Thymus (tissue), 11 donors: ENCODE data around the gene FTSJ3. TPM values are rescaled to one million over a fixed set of nuclear protein-coding genes. Genes with fewer than 3 reads are reported as not detected.
A peak's percentile ranks its signal among the peaks of the same experiment; 100 is the strongest.
"Not testable (repeated sequence)": the region's sequence is repeated elsewhere in the genome, so short reads cannot be mapped to it uniquely, and the experiment has no call there.

ENCODE experiments used
- DNase-seq, 9 donors: peaks; one replicate each; pipeline ENCODE4 v3.0.0-alpha.2; 2013; ENCODE audit warnings: low spot score in 9 of 9, low read depth in 6 of 9, missing footprints in 1 of 9
- H3K27ac ChIP-seq, 2 donors: one replicate each; pipeline ENCODE4 v1.5.1; 2013; ENCODE audit warnings: control low read depth in 1 of 2, low read depth in 1 of 2, low read length in 1 of 2, mild to moderate bottlenecking in 1 of 2, moderate library complexity in 1 of 2
- H3K27me3 ChIP-seq, 2 donors: one replicate each; pipeline ENCODE4 v1.5.1; 2013; ENCODE audit warnings: low read length in 1 of 2; ENCODE audit not compliant: control insufficient read depth in 2 of 2, insufficient read depth in 1 of 2
- H3K36me3 ChIP-seq, 2 donors: one replicate each; pipeline ENCODE4 v1.5.1; 2013; ENCODE audit warnings: low read length in 1 of 2, mild to moderate bottlenecking in 1 of 2, moderate library complexity in 1 of 2; ENCODE audit not compliant: control insufficient read depth in 2 of 2, insufficient read depth in 2 of 2
- H3K4me1 ChIP-seq, 2 donors: one replicate each; pipeline ENCODE4 v1.5.1; 2013; ENCODE audit warnings: low read length in 2 of 2; ENCODE audit not compliant: control insufficient read depth in 2 of 2, insufficient read depth in 2 of 2
- H3K4me3 ChIP-seq, 2 donors: one replicate each; pipeline ENCODE4 v1.5.1; 2013; ENCODE audit warnings: low read length in 2 of 2, control low read depth in 1 of 2, mild to moderate bottlenecking in 1 of 2
- H3K9me3 ChIP-seq, 2 donors: one replicate each; pipeline ENCODE4 v1.5.1; 2013; ENCODE audit warnings: low read length in 1 of 2, mild to moderate bottlenecking in 1 of 2; ENCODE audit not compliant: control insufficient read depth in 2 of 2, insufficient read depth in 1 of 2
- WGBS: extraction: QIAGEN DNeasy Blood & Tissue Kit; methylation state at CpG from one replicate; pipeline ENCODE4 v1.1.7; 2013; 5-methylcytosine and 5-hydroxymethylcytosine counted together
- polyA plus RNA-seq: library from polyadenylated mRNA; stranded (reverse); fragments of 200-250 nt; gene quantifications from one replicate; pipeline ENCODE4 v1.2.3, GENCODE V29; 2013
- total RNA-seq: library from RNA; stranded (reverse); fragments of 120-200 nt; gene quantifications from one replicate; pipeline ENCODE4 v1.2.4, GENCODE V29; 2013
- donor health status: healthy.

Gene FTSJ3
- total and polyA plus RNA-seq, 2 donors, result 21.0 to 32.9 TPM

- not testable (repeated sequence) for DNase-seq, H3K9me3 ChIP-seq, H3K27me3 ChIP-seq, H3K36me3 ChIP-seq, H3K4me1 ChIP-seq, H3K4me3 ChIP-seq, H3K27ac ChIP-seq
- WGBS, result 82% methylated on average over 9 of the region's 9 CpGs
These were observed 42.2 kb upstream of the FTSJ3 start for GRCh38 chr17:63869491-63870291.

- DNase-seq, H3K4me1 ChIP-seq, H3K9me3 ChIP-seq, H3K27ac ChIP-seq, H3K4me3 ChIP-seq, H3K27me3 ChIP-seq, H3K36me3 ChIP-seq: not testable (repeated sequence)
- 84% methylated on average over 7 of the region's 7 CpGs for WGBS
These were observed 39.2 kb upstream of the FTSJ3 start for GRCh38 chr17:63866625-63867024.

DNA sequence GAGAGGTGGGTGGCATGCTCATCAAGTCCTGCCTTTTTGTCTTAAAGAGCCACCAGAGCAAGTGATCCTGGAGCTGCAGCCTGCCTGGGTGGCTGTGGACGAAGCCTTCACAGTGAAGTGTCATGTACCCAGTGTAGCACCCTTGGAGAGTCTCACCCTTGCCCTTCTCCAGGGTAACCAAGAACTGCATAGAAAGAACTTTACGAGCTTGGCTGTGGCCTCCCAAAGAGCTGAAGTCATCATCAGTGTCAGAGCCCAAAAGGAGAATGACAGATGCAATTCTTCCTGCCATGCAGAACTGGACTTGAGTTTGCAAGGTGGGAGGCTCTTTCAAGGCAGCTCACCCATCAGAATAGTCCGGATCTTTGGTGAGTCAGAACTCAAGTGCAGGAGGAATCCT, 31.8 kb upstream of the FTSJ3 start:
- H3K9me3 ChIP-seq, result no peaks in the 10 kb centered on the region
- no peaks in the 10 kb centered on the region for H3K36me3 ChIP-seq
- 97% methylated on average over 3 of the region's 3 CpGs for WGBS
- no peak overlapping the region for H3K4me3 ChIP-seq
- DNase-seq, result no peak
- H3K27me3 ChIP-seq, result peaks cover 0 to 2% of the 10 kb centered on the region in 2 donors
- H3K4me1 ChIP-seq, result no peaks in the 10 kb centered on the region
- no peak overlapping the region for H3K27ac ChIP-seq

DNA sequence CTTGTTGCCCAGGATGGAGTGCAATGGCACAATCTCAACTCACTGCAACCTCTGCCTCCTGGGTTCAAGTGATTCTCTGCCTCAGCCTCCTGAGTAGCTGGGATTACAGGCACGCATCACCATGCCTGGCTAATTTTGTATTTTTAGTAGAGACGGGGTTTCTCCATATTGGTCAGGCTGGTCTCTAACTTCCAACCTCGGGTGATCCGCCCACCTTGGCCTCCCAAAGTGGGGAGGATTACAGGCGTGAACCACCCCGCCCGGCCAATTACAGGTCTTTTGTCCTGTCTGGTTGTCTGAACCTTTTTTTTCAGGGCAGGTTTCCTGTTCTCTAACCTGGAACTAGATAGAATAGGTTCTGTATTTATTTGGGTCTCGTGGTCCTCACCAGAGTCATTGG, 29.0 kb upstream of the FTSJ3 start:
- H3K27me3 ChIP-seq, H3K27ac ChIP-seq, H3K4me1 ChIP-seq, H3K36me3 ChIP-seq, H3K9me3 ChIP-seq, DNase-seq, H3K4me3 ChIP-seq: not testable (repeated sequence)
- 97% methylated on average over 8 of the region's 8 CpGs for WGBS

- Histone ChIP-seq H3K4me3 (no peak overlapping the region), H3K27ac (no peak overlapping the region), H3K9me3 (no peaks in the 10 kb centered on the region), H3K4me1 (no peaks in the 10 kb centered on the region), H3K36me3 (no peaks in the 10 kb centered on the region), H3K27me3 (peaks cover 0 to 2% of the 10 kb centered on the region in 2 donors)
- WGBS, result 96% methylated on average over 8 of the region's 8 CpGs
- DNase-seq, result no peak
These were observed 27.7 kb upstream of the FTSJ3 start for GRCh38 chr17:63855185-63855584.

DNA sequence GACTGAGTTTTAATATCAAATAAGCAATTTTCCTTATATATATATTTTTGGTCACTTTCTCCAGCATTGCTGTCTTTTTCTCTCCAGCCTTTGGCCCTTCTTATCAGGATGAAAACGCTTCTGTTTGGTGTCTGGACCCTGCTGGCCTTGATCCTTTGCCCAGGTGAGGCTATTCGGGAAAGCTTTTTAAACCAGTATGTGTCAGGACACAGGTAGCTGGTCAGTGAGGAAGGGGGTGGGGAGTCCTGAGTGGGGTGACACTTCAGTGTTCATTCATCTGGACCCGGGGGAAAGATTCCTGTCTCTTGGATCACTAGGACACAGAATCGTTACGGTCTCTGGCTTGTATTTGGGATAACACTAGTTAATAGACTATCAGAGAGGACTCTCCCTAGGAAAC, 27.2 kb upstream of the FTSJ3 start:
- no peak overlapping the region for H3K4me3 ChIP-seq
- no peak for DNase-seq
- no peak overlapping the region for H3K27ac ChIP-seq
- no peaks in the 10 kb centered on the region for H3K4me1 ChIP-seq
- WGBS, result 98% methylated on average over 5 of the region's 5 CpGs
- H3K36me3 ChIP-seq, result no peaks in the 10 kb centered on the region
- H3K9me3 ChIP-seq, result peaks cover 0 to 2% of the 10 kb centered on the region in 2 donors
- peaks cover 0 to 3% of the 10 kb centered on the region in 2 donors for H3K27me3 ChIP-seq

DNA sequence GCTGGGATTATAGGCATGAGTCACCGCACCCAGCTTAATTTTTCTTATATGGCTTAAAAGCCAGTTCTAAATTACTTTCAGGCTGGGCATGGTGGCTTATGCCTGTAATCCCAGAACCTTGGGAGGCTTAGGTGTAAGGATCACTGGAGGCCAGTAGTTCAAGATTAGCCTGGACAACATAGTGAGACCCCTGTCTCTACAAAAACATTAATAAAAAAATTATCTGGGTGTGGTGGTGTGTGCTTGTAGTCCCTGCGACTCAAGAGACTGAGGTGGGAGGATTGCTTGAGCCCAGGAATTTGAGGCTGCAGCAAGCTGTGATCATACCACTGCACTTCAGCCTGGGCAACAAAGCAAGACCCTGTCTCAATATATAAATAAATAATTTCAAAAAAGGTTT, 25.8 kb upstream of the FTSJ3 start:
- 98% methylated on average over 2 of the region's 2 CpGs for WGBS
- H3K36me3 ChIP-seq, result no peaks in the 10 kb centered on the region
- DNase-seq, result no peak

DNA sequence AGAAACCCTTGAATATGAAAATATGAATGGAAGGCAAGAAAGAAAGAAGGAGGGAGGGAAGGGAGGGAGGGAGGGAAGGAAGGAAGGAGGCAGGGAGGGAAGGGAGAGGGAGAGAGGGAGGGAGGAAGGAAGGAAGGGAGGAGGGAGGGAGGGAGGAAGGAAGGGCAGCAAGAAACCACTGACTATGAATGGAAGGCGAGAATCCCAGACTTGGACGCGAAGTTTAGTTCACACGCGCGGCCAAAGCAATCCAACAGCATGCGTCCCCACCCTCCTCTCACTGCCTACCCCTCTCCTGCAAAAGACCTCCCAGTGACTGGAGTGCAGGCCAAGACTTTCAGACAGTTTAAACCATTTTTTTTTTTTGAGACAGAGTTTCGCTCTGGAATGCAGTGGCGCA, 22.9 kb upstream of the FTSJ3 start:
- 96% methylated on average over 9 of the region's 9 CpGs for WGBS

More for the DNA sequence above, 25.8 kb upstream of the FTSJ3 start:
- H3K4me1 ChIP-seq, result peaks cover 5 to 12% of the 10 kb centered on the region in 2 donors
- peaks cover 0 to 10% of the 10 kb centered on the region in 2 donors for H3K27me3 ChIP-seq
- peaks cover 0 to 10% of the 10 kb centered on the region in 2 donors for H3K9me3 ChIP-seq
- H3K27ac ChIP-seq, result no peak overlapping the region
- no peak overlapping the region for H3K4me3 ChIP-seq

DNA sequence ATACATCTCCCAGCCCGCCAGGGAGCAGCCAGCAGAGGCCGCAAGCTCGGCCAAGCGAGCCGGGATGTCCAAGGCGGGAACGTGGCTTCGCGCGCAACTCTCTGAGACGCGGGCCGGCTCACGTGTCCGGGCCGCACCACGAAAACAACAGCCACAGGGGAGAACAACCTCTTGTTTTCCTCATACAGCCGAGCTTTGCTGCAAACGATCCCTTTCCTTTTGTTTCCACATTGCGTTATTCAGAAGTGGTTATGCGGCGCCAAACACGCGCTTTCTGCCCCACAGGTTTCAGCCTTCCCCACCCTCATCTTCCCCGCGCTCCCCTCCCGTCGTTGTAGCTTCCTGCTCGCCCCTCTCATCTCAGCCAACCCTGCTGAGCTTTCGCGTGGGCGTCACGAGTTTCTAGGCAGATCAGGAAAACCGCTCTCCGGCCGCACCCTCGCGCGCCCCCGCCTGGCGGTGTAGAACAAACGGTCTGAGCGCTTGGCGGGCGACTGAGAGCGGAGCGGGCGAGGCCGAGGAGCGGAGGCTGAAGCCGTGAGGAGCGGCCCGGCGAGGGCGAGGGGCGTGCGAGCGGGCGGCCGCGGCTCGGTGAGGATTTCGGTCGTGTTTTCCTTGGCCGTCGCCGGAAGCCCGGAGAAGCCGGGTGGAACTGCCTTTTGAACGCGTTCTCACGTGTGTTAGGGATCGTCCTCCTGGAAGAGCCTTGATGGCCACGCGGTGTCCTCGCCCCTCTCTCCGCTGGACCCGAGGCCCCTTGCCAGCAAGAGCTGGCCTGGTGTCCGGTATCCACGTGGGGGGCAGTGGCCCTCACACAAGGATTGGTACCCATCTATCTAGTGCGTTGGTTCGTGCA, 21.6 kb upstream of the FTSJ3 start:
- Histone ChIP-seq H3K4me1 (peaks cover 5 to 13% of the 10 kb centered on the region in 2 donors), H3K9me3 (peaks cover 1 to 12% of the 10 kb centered on the region in 2 donors), H3K27ac (peak overlapping the region in 1 of 2 donors; percentile 72), H3K27me3 (peaks cover 0 to 8% of the 10 kb centered on the region in 2 donors), H3K4me3 (peak overlapping the region; percentile 15 to 33), H3K36me3 (no peaks in the 10 kb centered on the region)
- peak; percentile 84 to 95 (median 87) for DNase-seq
- WGBS, result 25% methylated on average over 82 of the region's 82 CpGs

More for the DNA sequence above, 22.9 kb upstream of the FTSJ3 start:
- peaks cover 1 to 12% of the 10 kb centered on the region in 2 donors for H3K9me3 ChIP-seq
- no peak overlapping the region for H3K4me3 ChIP-seq
- H3K27me3 ChIP-seq, result peaks cover 0 to 10% of the 10 kb centered on the region in 2 donors
- DNase-seq, result no peak
- no peak overlapping the region for H3K27ac ChIP-seq
- H3K36me3 ChIP-seq, result no peaks in the 10 kb centered on the region
- peaks cover 5 to 13% of the 10 kb centered on the region in 2 donors for H3K4me1 ChIP-seq
